Activated gamma-delta T cell treated with Interleukin-2 at 50 U/mL for 16 hours (primary cell): Measurements from ENCODE around the gene INVS.
"Not testable (repeated sequence)": the region's sequence is repeated elsewhere in the genome, so short reads cannot be mapped to it uniquely, and the experiment has no call there.

Source experiments
- DNase-seq: peaks from one replicate; pipeline ENCODE4 v3.0.0-alpha.2; 2020

The INVS gene

GRCh38 chr9:100281676-100282387 lies 182.8 kb downstream of the INVS start:
- no peak for DNase-seq

- no peak for DNase-seq
Measured at GRCh38 chr9:100282388-100282719, 183.3 kb downstream of the INVS start.

- no peak for DNase-seq
Measured at GRCh38 chr9:100284247-100284646, 185.2 kb downstream of the INVS start.

DNA sequence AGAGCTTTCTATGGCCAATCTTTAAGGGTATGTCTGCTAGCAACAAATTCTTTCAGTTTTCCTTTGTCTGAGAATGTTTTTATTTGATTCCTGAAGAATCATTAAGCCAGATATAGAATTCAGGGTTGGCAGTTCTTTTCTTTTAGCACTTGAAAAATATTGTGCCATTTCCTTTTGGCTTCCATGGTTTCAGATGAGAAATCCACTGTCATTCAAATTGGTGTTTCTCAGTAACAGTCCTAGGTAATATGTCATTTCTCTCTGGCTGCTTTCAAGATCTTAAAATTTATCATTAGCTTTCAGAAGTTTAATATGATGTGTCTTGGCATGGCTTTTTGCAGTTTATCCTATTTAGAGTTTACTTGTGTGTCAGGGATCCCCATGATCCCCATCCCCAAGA lies 186.0 kb downstream of the INVS start:
- no peak for DNase-seq

DNA sequence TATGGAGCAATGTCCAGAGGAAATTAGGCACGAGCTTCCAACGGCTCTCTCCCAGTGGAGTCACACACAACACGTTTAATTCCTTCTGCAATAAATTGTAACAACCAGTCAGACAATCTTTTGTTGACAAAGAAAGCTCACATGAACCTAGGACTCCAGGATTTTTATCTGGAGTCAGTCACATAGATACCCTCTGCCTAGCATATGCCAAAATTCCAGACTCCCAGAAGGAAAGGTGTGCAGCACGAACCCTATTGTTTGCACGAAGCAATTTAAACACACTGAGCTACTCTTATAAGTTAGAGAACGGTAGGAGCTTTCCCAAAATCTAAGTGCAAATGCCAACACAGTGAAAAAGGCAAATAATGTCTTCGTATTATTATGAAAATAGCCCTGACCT lies 186.6 kb downstream of the INVS start:
- no peak for DNase-seq

DNA sequence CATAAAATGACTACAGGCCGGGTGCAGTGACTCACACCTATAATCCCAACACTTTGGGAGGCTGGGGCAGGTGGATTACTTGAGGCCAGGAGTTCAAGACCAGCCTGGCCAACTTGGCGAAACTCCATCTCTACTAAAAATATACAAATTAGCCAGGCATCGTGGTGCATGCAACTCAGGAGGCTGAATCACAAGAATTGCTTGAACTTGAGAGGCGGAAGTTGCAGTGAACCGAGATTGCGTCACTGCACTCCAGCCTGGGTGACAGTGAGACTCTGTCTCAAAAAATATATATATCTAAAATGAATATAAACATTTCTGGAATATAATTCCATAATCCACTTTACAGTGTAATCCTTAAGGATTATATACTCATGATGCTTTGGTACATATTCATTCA lies 187.2 kb downstream of the INVS start:
- no peak for DNase-seq

DNA sequence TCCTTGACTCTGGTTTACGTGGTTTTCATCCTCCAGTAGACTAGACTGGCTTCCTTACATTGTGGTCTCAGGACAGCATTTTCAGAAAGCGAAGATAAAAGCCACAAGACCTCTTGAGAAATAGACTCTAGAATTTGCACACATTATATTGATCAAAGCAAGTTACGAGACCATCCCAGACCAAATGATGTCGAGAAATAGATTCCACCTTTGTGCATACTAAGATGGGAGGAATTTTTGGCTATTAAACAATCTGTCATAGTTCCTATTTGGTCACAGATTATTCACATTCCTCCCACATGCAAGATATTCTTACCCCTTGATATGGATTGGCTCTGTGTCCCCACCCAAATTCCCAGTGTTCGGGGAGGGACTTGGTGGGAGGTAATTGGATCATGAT lies 188.1 kb downstream of the INVS start:
- no peak for DNase-seq

GRCh38 chr9:100290714-100291113 lies 191.7 kb downstream of the INVS start:
- DNase-seq: no peak

- DNase-seq: no peak
Measured at GRCh38 chr9:100292414-100292813, 193.4 kb downstream of the INVS start.

DNA sequence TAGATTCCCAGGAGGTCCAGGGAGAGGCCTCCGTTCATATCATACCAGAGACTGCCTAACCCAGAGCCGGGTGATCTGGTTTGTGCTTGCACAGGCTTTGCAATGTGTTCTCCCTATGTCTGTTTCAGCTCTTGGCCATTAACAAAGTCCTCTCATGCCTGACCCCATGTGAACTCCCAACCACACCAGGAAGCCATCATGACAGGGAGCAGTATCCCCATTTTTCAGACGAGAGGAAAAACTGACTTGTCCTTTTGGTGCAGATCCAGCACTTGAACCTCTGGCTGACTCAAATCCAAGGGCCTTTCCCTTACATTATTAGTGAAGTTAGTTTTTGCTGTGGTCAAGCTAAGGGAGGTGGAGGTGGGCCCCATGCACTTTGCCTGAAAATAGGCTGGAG lies 195.3 kb downstream of the INVS start:
- DNase-seq: no peak

GRCh38 chr9:100294806-100295205 lies 195.8 kb downstream of the INVS start:
- no peak for DNase-seq

DNA sequence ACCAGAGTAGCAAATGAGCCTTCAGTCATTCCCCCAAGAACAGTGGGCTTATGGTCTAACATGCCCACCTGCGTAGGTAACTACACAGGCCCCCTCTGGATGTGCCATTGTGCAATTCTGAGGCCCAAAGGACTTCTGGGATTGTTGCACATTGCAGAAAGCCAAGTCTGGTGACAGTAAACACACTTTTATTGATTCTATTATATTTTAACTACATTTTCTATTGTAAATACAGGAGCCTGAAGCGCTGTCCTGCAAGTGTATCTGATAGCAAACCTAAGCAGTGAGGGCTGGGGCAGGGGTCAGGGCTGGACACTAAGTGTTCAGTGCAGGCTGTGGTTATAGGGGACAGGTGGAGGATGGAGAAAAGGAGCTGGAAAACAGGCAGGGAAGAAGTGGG lies 196.2 kb downstream of the INVS start:
- no peak for DNase-seq

GRCh38 chr9:100296407-100296806 lies 197.4 kb downstream of the INVS start:
- no peak for DNase-seq

GRCh38 chr9:100298378-100298777 lies 199.3 kb downstream of the INVS start:
- no peak for DNase-seq

- DNase-seq: no peak
Measured at GRCh38 chr9:100303747-100304146, 204.7 kb downstream of the INVS start.

- DNase-seq: no peak
Measured at GRCh38 chr9:100306283-100306682, 207.2 kb downstream of the INVS start.

DNA sequence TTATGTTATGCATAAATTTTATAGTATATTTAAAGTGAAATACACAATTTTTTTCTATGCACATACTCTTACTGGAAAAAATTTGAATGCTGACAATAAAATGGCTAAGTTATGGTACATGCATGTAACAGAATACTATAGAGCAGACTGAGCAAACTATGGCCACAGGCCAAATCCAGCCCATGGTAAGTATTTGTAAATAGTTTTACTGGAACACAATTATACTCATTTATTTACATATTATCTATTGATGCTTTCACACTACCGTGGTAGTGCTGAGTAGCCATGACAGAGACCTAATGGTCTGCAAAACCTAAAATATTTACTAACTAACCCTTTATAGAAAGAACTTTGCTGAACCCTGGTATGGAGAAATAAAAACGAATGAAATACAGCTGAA lies 208.0 kb downstream of the INVS start:
- DNase-seq: no peak

DNA sequence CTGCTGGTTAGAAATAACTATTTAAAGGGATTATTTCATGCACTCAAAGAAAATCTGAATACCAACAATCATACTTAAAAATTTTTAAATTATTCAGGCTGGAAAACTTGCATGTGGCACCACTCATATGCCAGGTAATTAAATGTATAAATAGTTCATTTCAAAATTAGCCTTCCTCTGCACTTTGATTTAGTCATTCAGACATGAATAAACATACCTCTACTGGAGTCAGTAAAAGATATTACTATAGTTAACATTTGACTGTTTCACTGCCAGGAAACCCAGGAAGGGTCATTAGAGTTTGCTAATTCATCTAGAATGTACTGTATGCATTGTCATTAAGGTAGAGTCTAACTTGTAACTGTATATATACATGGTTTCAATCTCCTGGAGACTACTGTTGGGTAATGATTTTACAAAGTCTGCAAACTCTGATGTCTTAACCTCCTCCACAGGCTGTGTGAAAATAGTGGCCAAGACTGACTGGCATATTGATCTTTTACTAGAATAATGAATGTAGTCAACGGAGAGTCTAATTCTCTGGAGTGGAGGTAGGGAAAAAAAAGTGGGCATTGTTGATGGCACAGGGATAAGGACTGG lies 210.0 kb downstream of the INVS start:
- DNase-seq: no peak

GRCh38 chr9:100309992-100310391 lies 210.9 kb downstream of the INVS start:
- no peak for DNase-seq

- DNase-seq: no peak
Measured at GRCh38 chr9:100315561-100315960, 216.5 kb downstream of the INVS start.

DNA sequence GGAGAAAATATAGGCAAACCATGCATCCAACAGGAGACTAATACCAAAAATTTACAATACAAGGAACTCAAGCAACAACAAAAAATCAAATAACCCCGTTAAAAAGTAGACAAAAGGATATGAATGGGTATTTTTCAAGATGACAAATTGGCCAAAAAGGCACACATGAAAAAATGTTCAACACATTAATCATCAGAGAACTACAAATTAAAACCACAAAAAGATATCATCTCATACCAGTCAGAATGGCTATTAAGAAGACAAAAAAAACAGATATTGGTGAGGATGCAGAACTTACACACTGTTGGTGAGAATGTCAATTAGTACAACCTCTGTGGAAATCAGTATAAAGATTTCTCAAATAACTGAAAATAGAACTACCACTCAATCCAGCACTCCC lies 218.7 kb downstream of the INVS start:
- no peak for DNase-seq

DNA sequence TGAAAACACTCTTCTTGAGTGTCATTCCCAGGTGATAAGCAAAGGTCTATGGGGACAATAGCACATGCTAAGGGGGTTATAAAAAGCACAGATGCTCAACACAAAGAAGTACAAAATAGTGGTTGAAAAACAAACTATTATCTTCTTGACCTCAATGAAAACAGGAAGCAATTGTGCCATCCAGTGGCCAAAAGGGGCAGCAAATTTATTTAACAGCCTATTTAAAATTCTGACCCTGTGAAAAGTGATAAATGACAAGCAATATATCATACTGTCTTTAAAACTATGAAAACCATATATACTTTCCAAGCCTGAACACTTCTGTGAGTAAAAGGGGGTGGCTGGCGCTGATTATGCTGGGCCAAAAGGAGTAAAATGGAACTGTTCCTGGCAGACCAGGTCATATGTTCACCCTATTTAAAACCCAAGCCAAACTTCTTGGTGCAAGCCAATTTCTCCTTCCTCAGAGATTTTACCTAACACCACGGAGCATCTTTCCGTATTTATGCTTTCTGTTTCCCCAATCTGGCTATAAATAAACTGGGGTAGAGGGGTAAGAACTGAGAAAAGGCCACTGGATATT lies 224.0 kb downstream of the INVS start:
- peak; percentile 10 for DNase-seq

GRCh38 chr9:100324594-100325200 lies 225.7 kb downstream of the INVS start:
- DNase-seq: no peak

DNA sequence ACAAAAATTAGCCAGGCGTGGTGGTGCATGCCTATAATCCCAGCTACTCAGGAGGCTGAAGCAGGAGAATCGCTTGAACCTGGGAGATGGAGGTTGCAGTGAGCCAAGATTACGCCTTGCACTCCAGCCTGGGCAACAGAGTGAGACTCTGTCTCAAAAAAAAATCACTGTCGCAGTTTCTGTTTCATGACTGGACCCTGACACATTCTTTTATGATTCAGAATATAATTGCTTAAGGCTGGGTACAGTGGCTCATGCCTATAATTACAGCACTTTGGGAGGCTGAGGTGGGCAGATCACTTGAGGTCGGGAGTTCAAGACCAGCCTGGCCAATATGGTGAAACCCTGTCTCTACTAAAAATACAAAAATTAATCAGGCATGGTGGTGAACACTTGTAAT lies 239.7 kb downstream of the INVS start:
- not testable (repeated sequence) for DNase-seq
